Endodermal cell (in vitro differentiated cells): ENCODE data around the gene ADAM19. TPM values are rescaled to one million over a fixed set of nuclear protein-coding genes. Genes with fewer than 3 reads are reported as not detected.

Experiments
- DNase-seq: peaks from one replicate; pipeline ENCODE4 v3.0.0-alpha.2; 2017
- H3K27ac ChIP-seq: 2 replicates; pipeline ENCODE4 v1.5.1; 2013; ENCODE audit warnings: mild to moderate bottlenecking, low read depth, low read length, moderate library complexity
- H3K27me3 ChIP-seq: 2 replicates; pipeline ENCODE4 v1.6.1; 2013; ENCODE audit warnings: mild to moderate bottlenecking, low read length, moderate library complexity; ENCODE audit not compliant: insufficient read depth, control insufficient read depth, poor library complexity, severe bottlenecking
- H3K36me3 ChIP-seq: 2 replicates; pipeline ENCODE4 v1.7.0; 2013; ENCODE audit warnings: mild to moderate bottlenecking, low read length, moderate library complexity; ENCODE audit not compliant: control insufficient read depth, insufficient read depth
- H3K4me1 ChIP-seq: one replicate; pipeline ENCODE4 v1.7.0; 2013; ENCODE audit warnings: low read length; ENCODE audit not compliant: control insufficient read depth, insufficient read depth
- H3K4me3 ChIP-seq: 2 replicates; pipeline ENCODE4 v1.5.1; 2013; ENCODE audit warnings: mild to moderate bottlenecking, low read length, moderate library complexity
- H3K9ac ChIP-seq: 2 replicates; pipeline ENCODE4 v1.6.1; 2013; ENCODE audit warnings: mild to moderate bottlenecking, low read length, moderate library complexity; ENCODE audit not compliant: poor library complexity, severe bottlenecking; ENCODE audit errors: extremely low read depth
- H3K9me3 ChIP-seq: 2 replicates; pipeline ENCODE4 v1.6.1; 2013; ENCODE audit warnings: mild to moderate bottlenecking, low read length, moderate library complexity; ENCODE audit not compliant: control insufficient read depth
- H3K27ac Mint-ChIP-seq: 2 replicates; pipeline ENCODE4 v1.8.0; 2020; ENCODE audit warnings: mixed read lengths
- H3K27me3 Mint-ChIP-seq: 2 replicates; pipeline ENCODE4 v1.8.0; 2021; ENCODE audit warnings: mild to moderate bottlenecking, mixed read lengths; ENCODE audit not compliant: insufficient read depth
- H3K36me3 Mint-ChIP-seq: 2 replicates; pipeline ENCODE4 v1.8.0; 2020; ENCODE audit warnings: low read depth, mixed read lengths
- H3K4me1 Mint-ChIP-seq: 2 replicates; pipeline ENCODE4 v1.8.0; 2020; ENCODE audit warnings: mixed read lengths
- H3K4me3 Mint-ChIP-seq: 2 replicates; pipeline ENCODE4 v1.8.0; 2020; ENCODE audit warnings: mild to moderate bottlenecking, moderate library complexity, mixed read lengths
- H3K9me3 Mint-ChIP-seq: 2 replicates; pipeline ENCODE4 v1.8.0; 2020; ENCODE audit warnings: mild to moderate bottlenecking, mixed read lengths
- CTCF ChIP-seq: fragments of 200-600 bp; sonication (generic); conservative IDR thresholded peaks from 2 replicates; pipeline ENCODE4 v1.5.0; 2021; ENCODE audit warnings: antibody characterized with exemption, mild to moderate bottlenecking
- WGBS, 2 experiments: methylation state at CpG; one replicate each; pipeline versions ENCODE4 v1.1.5 to v1.1.7; 2013; ENCODE audit warnings: missing lambda C conversion rate in 2 of 2, mixed read lengths in 1 of 2; ENCODE audit not compliant: insufficient coverage in 1 of 2, insufficient read length in 1 of 2; 5-methylcytosine and 5-hydroxymethylcytosine counted together
- total RNA-seq, 2 donors: library from RNA; stranded (reverse); fragmentation: NEBNext Ultra II Directional in 1 of 2; extraction: Animal tissue kit (Norgen Biotek cat#: 25700) in 1 of 2; gene quantifications; 2 replicates in 1 of 2; 3 replicates in 1 of 2; pipeline ENCODE4 v1.2.1, GENCODE V29; 2021

ADAM19 gene
- total RNA-seq, 2 donors from 2014 or later, result 96.1 to 119 TPM

GRCh38 chr5:157473383-157474320 is 101.9 kb downstream of the ADAM19 start:
- Mint-ChIP-seq H3K27me3 (no peaks in the 10 kb centered on the region), H3K36me3 (peaks cover 21% of the 10 kb centered on the region), H3K4me1 (peaks cover 21% of the 10 kb centered on the region), H3K27ac (no peak overlapping the region), H3K4me3 (no peak overlapping the region), H3K9me3 (no peaks in the 10 kb centered on the region)
- H3K27me3 ChIP-seq, result no peaks in the 10 kb centered on the region
- no peaks in the 10 kb centered on the region for H3K9me3 ChIP-seq
- H3K36me3 ChIP-seq, result peaks cover 64% of the 10 kb centered on the region
- TF ChIP-seq CTCF, result no peak
- H3K9ac ChIP-seq, result no peak overlapping the region
- H3K4me3 ChIP-seq, result no peak overlapping the region
- DNase-seq, result no peak
- H3K27ac ChIP-seq, result no peak overlapping the region
- WGBS, 2 experiments, result 91 to 93% methylated on average over 2 to 7 of the region's 7 CpGs
- peaks cover 8% of the 10 kb centered on the region for H3K4me1 ChIP-seq

- Mint-ChIP-seq H3K9me3 (no peaks in the 10 kb centered on the region), H3K4me3 (no peak overlapping the region), H3K27me3 (no peaks in the 10 kb centered on the region), H3K36me3 (peaks cover 21% of the 10 kb centered on the region), H3K27ac (no peak overlapping the region), H3K4me1 (peaks cover 7% of the 10 kb centered on the region)
- 100% methylated on average over 1 of the region's 1 CpG; no CpG with 5 or more reads in 1 of the 2 experiments for WGBS, 2 experiments
- Histone ChIP-seq H3K27ac (no peak overlapping the region), H3K9ac (no peak overlapping the region), H3K27me3 (no peaks in the 10 kb centered on the region), H3K4me3 (no peak overlapping the region), H3K9me3 (no peaks in the 10 kb centered on the region), H3K36me3 (peaks cover 45% of the 10 kb centered on the region), H3K4me1 (peaks cover 2% of the 10 kb centered on the region)
- DNase-seq, result peak; percentile 80
- peak; percentile 88 for TF ChIP-seq CTCF
Measured at GRCh38 chr5:157471709-157472108, 103.9 kb downstream of the ADAM19 start.

- no peak overlapping the region for H3K27ac Mint-ChIP-seq
- Histone ChIP-seq H3K27ac (no peak overlapping the region), H3K4me3 (no peak overlapping the region), H3K9me3 (no peaks in the 10 kb centered on the region), H3K36me3 (peaks cover 34% of the 10 kb centered on the region), H3K4me1 (no peaks in the 10 kb centered on the region), H3K27me3 (no peaks in the 10 kb centered on the region), H3K9ac (no peak overlapping the region)
- H3K4me1 Mint-ChIP-seq, result peaks cover 5% of the 10 kb centered on the region
- TF ChIP-seq CTCF, result no peak
- peaks cover 19% of the 10 kb centered on the region for H3K36me3 Mint-ChIP-seq
- no peak for DNase-seq
- H3K9me3 Mint-ChIP-seq, result no peaks in the 10 kb centered on the region
- peaks cover under 1% of the 10 kb centered on the region for H3K27me3 Mint-ChIP-seq
- H3K4me3 Mint-ChIP-seq, result no peak overlapping the region
- 95 to 100% methylated on average over 1 of the region's 1 CpG for WGBS, 2 experiments
Measured at GRCh38 chr5:157470631-157471030, 104.9 kb downstream of the ADAM19 start.
